Measurements from ENCODE around the gene PDZRN4.
"Not testable (repeated sequence)": the region's sequence is repeated elsewhere in the genome, so short reads cannot be mapped to it uniquely, and the experiment has no call there.

Gene PDZRN4

DNA sequence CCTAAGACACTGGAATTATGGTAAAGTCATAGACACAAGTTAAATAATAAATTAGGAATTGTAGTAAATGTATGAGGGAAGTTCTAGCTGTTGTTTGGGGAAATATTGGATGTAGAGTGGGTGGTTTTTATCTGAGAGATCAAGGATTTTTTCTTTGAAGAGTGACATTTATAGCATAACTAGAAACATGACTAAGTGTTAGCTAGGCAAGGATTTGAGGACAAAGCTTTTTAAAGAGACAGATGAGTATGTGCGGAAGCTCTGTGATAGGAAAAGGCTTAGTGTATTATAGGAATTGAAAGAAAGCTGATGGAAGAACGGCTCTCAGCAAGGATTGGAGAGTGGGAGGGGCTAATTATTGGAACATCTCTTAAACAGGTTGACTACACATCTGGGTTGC lies 24.5 kb downstream of the PDZRN4 start:
- FAIRE-seq (no peak), DNase-seq (ENCODE audit: extremely low spot score, insufficient read length, low read depth) (no peak)

DNA sequence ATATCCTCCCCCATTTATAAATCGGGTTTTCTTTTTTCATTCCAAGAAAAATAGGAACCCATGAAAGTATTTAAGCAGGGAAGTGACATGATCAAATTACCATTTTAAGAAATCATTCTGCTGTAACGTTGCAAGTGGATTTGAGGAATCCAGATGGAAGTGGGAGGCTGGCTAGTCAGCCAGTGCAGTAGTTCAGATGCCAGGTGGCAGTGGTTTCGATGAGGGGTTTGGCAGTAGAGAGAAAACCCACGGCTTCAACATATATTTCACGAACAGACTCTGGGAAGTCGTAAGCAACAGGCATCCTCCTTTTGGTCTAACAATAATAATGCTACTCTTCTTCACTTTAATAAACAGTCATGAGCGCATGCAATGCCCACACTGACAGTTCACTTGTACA lies 25.0 kb downstream of the PDZRN4 start:
- DNase-seq (ENCODE audit: extremely low spot score, insufficient read length, low read depth) (no peak), FAIRE-seq (no peak)

DNA sequence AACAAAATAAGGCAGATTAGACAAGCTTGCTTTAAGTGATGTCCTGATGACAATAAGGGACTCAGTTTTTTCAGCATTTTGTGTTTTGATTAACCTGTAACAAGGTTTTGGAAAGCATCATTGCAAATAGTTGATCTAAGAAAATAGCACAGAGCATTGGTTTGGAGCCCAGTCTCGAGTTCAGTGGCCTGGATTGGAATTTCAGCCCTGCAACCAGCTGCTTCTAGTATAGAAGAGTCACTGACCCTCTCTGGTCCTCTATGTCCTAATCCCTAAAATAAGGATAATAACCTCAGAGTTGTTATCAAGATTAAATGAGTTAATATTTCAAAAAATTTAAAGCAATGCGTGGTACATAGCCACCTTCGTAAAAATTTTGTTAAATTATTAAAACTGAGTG lies 25.5 kb downstream of the PDZRN4 start:
- FAIRE-seq (no peak), DNase-seq (ENCODE audit: extremely low spot score, insufficient read length, low read depth) (no peak)

DNA sequence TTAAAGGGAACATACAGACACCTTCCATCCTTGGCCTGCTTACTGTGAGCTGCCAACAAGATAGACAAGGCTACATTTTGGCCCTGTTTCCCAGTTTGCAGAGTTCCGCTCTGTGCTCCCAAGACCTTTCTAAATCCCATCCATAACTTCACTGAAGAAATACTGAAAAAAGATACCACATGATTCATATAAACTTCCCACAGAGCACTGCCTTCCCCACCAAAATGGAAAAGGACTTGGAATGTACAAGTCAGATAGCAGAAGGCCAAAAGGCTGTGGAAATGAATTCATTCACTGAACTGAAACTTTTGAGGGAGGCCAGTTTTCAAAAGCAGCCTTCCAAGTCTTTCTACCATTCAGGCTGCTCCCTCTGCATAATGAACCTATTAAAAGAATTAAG lies 29.6 kb downstream of the PDZRN4 start:
- FAIRE-seq = no peak
- DNase-seq (ENCODE audit: extremely low spot score, insufficient read length, low read depth) = no peak

DNA sequence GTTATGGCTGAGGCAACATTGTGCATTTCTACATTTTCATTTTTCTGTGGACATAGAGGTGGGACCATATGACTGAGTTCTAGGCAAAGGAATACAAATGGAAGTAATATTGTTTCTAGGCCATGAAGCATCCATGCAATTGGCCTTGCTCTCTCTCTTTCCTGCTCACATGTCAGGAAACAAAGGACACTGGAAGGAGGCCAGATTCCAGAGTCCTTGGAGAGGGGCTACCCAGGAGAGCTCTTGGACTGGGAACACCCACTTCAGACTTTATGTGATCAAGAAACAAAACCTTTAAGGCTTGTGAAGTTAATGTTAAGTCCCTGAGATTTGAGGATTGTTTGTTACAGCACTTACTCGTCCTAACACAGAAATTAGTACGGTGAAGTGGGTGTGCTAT lies 32.8 kb downstream of the PDZRN4 start:
- DNase-seq (ENCODE audit: extremely low spot score, insufficient read length, low read depth) = no peak
- FAIRE-seq = no peak

DNA sequence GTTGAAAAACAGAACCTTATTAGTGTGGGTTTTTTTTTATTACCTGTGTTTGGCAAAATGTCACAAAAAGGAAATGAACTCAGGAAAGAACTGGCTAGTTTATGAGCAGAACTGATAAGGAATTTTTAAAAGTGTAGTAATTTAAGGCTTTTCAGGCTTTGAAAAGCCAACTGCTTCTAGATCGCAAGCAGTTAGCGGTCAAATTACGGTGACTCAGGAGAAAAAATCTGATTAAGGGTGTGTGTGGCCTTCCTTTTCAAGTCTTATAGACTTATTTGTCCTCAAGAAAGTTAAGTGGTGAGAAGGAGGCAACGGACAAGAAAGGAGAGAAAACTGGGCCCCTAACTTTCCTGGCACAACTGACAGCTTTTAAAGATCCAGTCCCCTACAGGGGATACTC lies 33.4 kb downstream of the PDZRN4 start:
- FAIRE-seq (no peak), DNase-seq (ENCODE audit: extremely low spot score, insufficient read length, low read depth) (no peak)

DNA sequence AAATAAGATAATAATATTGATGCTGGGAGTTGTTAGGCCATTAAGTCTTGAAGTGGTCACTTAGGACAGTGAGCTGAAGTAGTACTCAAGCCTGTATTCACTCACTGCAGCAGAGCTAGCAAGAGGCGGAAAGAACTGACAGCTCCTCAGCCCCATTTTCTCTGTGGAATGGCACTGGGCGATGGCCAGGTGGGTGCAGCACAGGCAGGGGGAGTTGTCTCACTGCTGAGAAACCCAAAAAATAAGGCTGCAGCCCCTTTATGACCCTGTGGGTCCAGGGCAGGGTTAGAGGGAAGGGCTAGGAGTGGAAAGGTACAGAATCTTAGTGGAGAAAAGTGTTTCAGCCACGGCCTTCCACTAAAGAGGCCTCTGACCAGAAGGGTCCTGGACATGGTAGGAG lies 35.5 kb downstream of the PDZRN4 start:
- no peak for FAIRE-seq

DNA sequence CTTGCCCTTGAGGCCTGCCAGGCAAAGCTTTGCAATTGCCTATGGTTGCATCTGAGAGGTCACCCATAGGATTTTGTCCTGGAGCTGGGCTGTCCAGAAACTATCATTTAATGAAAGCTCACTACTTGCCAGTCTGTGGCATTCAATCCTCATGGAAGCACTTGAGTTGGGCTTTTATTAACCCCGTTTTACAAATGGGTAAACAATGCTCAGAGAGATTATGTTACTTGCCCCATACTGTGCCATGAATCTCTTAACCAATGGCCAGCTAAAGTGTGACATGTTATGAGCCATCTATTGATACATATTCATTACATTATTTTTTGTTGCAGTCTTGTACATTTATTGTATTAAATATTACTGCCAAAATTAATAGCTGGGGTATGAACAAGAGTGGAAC lies 35.9 kb downstream of the PDZRN4 start:
- DNase-seq (ENCODE audit: extremely low spot score, insufficient read length, low read depth) = no peak
- no peak for FAIRE-seq

More for the DNA sequence above, 35.5 kb downstream of the PDZRN4 start:
- no peak for DNase-seq (ENCODE audit: extremely low spot score, insufficient read length, low read depth)

DNA sequence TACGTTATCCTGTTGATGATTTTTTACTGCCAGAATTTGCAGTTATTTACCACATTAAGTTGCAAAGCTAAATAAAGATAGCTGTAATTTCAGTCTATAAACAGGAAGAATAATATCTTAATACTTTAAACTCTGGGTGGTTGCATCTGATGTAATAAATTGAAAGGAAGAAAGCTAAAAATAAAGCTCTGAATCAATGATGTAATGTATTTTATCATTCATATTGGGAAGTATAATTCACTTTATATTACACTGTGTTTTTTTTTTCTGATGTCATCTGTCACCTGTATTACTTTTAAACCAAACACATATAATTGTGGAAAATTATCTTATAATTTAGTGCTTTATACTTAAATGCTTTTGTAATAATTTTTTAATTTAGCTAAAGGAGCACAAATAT lies 37.1 kb downstream of the PDZRN4 start:
- FAIRE-seq = no peak
- no peak for DNase-seq (ENCODE audit: extremely low spot score, insufficient read length, low read depth)

DNA sequence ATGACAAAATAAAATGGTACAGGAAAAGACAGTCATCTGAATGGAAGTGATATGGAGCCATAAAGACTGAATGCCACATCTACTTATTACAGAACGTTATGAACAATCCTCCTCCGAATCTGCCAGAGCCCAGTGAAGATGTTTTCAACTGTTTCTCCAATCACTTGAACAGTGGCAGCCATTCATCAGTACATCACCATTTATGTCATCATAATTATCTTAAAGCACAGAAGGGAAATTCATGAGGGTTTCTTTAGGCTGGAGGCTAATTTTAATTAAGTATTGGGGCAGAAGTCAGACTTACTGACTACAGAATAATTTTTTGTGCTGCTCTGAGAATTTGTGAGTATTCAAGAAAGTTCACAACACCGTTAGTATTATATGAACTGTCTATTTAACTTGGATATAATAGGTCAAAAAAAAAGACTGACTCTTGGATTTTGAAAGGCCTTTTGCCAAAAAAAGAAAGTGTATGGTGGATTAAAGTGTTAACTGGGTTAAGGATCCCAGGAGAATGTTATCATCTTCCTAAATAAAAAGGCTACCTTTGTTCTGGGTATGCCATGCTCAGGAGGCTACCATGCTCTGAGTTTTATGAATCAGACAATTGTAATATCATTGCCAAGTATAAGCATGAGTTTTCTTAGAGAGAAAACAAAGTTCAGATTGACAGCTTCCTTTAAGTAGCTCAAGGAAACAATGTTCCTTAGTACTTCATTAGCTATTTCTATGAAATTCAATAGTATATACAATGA lies 40.1 kb downstream of the PDZRN4 start:
- FAIRE-seq = peak; percentile 44

DNA sequence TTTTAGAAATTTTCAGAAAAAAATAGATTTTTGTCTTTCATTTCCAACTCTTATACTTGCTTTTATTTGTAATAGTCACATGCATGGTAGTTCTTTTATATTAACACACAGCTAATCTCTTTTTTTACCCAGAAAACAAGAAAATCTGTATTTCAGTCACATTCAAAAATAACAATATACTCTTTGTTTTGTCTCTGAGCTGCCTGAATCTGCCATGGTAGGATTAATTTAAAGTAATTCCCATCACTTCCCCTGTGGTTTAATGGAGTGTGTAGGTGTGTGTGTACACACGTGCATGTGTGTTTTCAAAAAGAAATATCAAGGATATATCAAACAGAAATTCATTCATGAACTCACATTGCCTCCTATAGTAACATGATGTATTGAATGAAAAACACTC lies 42.6 kb downstream of the PDZRN4 start:
- DNase-seq (ENCODE audit: extremely low spot score, insufficient read length, low read depth) (no peak), FAIRE-seq (no peak)

More for the DNA sequence above, 40.1 kb downstream of the PDZRN4 start:
- no peak for DNase-seq (ENCODE audit: extremely low spot score, insufficient read length, low read depth)

DNA sequence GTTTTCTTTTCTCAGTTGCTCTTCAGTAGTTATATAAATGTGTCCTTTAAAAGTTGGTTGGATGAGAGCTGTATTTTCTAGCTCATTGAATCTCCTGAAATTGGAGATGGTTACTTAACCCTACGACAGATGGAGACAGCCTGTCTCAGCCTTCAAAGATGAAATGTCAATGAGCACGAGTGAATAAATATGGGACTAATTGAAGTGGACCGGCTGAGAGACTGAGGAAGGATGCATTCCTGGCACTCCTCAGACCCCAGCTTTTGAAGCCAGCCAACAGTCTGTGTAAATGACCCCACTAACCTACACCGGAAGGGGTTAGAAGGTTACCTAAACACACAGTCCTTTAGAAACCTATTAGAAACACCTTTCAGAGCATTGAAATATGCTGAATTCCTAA lies 46.6 kb downstream of the PDZRN4 start:
- FAIRE-seq = no peak

DNA sequence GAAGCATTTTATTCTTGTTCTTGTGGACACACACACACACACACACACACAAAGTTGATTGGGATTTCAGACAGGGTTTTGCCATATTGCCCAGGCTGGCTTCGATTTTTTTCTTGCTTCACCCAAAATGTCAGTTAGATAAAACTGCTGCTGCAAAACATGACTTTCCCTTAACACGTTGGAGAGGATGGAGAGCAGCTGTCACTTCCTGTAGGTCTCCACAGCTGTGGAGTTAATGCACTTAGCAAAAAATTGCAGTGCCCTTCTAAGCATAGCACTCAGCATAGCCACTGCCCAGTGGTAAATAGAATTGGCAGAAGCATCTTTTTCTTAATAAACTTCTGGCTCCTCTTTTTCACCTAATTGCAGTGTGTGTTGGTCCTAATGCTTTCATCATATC lies 54.5 kb downstream of the PDZRN4 start:
- FAIRE-seq = no peak
- DNase-seq (ENCODE audit: extremely low spot score, insufficient read length, low read depth) = no peak

More for the DNA sequence above, 46.6 kb downstream of the PDZRN4 start:
- DNase-seq (ENCODE audit: extremely low spot score, insufficient read length, low read depth) = no peak

DNA sequence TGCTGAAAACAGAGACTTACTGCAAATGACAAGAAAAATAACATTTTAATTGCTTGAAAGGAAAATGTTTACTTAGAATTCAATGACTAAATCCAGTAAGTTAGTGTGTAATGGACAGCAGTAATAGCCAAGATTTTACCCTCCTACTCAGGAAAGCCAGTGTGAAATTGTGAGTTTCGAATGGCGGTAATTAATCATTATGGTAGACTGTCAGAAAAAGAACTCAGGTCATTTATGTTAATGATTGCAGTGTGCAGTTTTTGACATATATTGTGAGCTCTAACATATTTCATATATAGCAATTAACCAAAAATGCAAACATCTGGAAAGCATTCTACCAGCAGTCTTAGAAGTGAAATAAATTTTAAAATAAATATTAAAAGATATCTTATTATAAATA lies 60.3 kb downstream of the PDZRN4 start:
- DNase-seq (ENCODE audit: extremely low spot score, insufficient read length, low read depth) (no peak), FAIRE-seq (no peak)

DNA sequence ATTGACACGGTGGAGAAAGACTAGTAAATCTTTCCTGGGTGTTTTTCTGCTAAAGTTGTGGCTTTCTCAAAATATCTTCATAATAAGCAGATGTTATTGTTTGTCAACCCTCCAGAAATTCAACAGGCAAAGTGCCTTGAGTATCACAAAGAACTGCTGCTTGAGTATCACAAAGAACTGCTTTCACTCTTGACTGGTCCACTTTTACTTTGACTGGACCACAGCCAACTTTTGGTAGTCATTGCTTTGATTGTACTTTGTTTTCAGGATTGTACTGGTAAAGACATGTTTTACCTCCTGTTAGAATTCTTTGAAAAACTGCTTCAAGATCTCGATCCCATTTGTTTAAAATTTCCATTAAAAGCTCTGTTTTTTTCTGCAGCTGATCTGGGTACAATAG lies 62.6 kb downstream of the PDZRN4 start:
- FAIRE-seq (no peak), DNase-seq (ENCODE audit: extremely low spot score, insufficient read length, low read depth) (no peak)

DNA sequence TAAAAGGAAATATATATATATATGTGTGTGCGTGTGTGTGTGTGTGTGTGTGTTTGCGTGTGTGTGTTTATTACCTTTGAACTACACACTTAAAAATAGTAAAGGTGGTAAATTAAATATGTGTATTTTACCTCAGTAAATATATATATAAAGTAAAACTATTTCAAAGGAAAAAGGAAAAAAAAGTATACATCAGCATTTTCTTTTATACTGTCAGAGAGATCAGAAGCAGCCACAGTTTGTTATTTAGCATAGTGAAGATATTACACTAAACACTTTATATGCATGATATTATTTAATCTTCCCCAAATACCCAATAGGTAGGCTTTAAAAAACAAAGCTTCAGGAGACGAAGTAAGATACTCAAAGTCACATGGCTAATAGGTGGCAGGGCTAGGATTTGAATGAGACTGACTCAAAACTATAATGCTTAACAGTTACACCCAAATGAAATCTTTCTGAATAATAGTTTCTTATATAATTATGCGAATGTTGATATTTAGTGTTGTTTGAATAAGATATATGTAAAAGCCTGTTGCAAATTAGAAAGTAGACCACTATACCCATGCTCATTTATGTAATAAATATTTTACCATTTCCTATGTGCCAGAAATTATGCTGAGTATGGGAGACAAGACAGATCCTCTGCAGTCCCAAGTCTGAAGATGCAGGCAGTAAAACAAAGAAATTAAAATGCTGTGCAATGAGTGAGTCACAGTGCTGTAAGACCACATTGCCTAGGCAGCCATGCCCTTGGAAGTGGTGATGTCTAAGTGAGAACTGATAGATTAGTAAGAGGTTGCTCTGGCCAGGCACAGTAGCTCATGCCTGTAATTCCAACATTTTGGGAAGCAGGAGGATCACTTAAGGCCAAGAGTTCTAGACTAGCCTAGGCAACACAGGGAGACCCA lies 66.1 kb downstream of the PDZRN4 start:
- DNase-seq (ENCODE audit: extremely low spot score, insufficient read length, low read depth) = no peak
- FAIRE-seq = no peak

DNA sequence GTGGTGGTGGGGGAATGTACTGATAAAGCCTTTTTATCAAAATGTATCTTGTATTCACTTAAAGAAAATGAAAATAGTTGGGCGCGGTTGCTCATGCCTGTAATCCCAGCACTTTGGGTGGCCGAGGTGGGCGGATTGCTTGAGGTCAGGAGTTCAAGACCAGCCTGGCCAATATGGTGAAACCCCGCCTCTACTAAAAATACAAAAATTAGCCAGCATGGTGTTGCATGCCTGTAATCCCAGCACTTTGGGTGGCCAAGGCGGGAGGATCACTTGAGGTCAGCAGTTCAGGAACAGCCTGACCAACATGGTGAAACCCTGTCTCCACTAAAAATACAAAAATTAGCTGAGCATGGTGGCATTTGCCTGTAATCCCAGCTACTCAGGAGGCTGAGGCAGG lies 75.1 kb downstream of the PDZRN4 start:
- DNase-seq (ENCODE audit: extremely low spot score, insufficient read length, low read depth); FAIRE-seq: not testable (repeated sequence)

DNA sequence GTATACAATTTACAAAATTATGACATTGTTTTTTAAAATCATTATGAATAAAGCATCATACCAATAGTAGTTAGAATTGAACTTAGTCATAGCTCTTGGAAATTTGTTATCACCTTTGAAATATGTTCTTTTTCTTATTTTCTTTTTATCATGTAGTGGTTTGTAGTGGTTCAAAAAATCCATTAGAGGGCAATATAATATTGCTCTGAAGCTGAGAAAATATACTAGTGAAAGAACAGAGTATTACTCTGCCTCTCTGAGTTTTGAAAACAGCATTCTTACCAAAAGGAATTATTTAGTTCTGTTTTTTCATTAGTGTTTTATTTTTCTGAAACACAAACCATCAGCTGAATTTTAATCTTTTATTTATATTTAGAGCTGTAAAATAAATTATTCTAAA lies 76.2 kb downstream of the PDZRN4 start:
- DNase-seq (ENCODE audit: extremely low spot score, insufficient read length, low read depth) = no peak
- FAIRE-seq = no peak

DNA sequence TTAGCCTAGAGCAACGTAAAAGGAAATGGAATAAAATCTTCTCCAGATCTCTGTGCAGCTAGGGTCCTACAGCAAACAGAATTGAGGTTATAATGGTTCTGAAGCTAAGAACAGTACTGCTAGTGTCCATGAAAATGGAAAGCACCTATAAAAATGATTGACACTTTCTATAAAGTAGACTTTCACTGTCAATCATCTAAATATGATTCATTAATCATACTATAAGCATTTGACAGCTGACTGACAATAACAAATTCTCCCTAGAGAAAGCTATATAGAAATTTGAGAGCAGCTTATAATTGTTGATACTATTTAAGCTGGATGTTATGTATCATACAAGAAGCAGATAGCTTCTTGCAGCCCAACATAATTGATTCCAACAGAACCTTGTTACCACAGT lies 80.9 kb downstream of the PDZRN4 start:
- FAIRE-seq (no peak), DNase-seq (ENCODE audit: extremely low spot score, insufficient read length, low read depth) (no peak)

DNA sequence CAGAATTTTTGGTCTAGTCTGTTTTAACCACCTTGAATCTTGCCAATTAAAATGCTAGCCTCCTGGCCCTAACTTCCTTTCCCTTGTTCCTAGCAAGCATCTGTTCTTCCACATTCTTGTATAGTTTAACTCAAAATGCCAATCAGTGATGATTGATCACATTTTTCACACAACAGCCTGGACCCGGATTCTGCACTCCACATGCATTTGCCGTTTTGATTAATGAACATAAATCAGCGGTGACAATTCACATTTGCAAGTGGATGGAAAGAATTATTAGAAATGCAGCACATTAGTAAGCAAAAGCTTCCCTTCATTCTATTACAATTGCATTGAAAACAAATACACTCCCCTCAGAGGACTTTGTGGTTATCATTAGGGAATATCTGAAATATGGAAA lies 83.4 kb downstream of the PDZRN4 start:
- FAIRE-seq (no peak), DNase-seq (ENCODE audit: extremely low spot score, insufficient read length, low read depth) (no peak)

DNA sequence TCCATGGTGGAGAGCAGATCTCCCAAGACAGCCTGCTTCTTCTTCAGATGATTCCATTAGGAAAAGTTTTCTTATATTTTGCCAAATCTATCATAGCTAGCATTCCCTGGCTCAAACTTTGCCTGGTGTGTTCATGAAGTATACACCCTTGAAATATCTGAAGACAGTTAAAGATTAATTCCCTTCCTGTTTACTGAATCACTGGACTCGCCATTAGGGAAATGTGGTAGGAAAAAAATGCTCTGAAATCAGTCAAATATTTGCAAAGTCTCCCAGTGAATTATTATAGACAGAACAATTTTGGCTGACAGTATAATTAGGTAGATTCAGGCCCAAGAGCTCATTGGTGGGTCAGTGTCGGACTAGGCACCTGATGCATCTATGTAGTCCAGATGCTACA lies 86.5 kb downstream of the PDZRN4 start:
- FAIRE-seq (no peak), DNase-seq (ENCODE audit: extremely low spot score, insufficient read length, low read depth) (no peak)

All from GM18507 (cell line).